GM12891 (cell line): ENCODE data around the gene FBXL17.

Experiments used
- DNase-seq: peaks from one replicate; pipeline ENCODE4 v3.0.0; 2011; ENCODE audit warnings: low spot score; ENCODE audit not compliant: insufficient read length
- FAIRE-seq: peaks from 2 replicates; lab custom pipeline; 2011; peaks lifted over from hg19 to GRCh38; lab: Jason Lieb, UNC
- PAX5 ChIP-seq: IDR thresholded peaks from 2 replicates; pipeline ENCODE4 v1.6.1; 2011; ENCODE audit warnings: low read length, moderate library complexity, mild to moderate bottlenecking; ENCODE audit not compliant: insufficient read depth, severe bottlenecking
- POLR2A ChIP-seq: IDR thresholded peaks from 2 replicates; pipeline ENCODE4 v1.6.1; 2011; ENCODE audit warnings: low read depth, low read length, control low read depth
- POLR2AphosphoS5 ChIP-seq: IDR thresholded peaks from 2 replicates; pipeline ENCODE4 v1.6.1; 2011; ENCODE audit warnings: low read depth, low read length, control low read depth
- POU2F2 ChIP-seq: IDR thresholded peaks from 2 replicates; pipeline ENCODE4 v1.6.1; 2011; ENCODE audit warnings: low read depth, mild to moderate bottlenecking, control low read depth, low read length, moderate library complexity
- SPI1 ChIP-seq: IDR thresholded peaks from 2 replicates; pipeline ENCODE4 v1.6.1; 2011; ENCODE audit warnings: low read depth, low read length, control low read depth
- TAF1 ChIP-seq: IDR thresholded peaks from 2 replicates; pipeline ENCODE4 v1.6.1; 2011; ENCODE audit warnings: low read depth, low read length, control low read depth

Gene FBXL17

GRCh38 chr5:107997338-107997980 lies 384.4 kb downstream of the FBXL17 start:
- DNase-seq (no peak), FAIRE-seq (no peak)
- no peak for TF ChIP-seq SPI1
- no peak for TF ChIP-seq TAF1
- no peak for TF ChIP-seq POU2F2
- no peak for TF ChIP-seq PAX5

- FAIRE-seq = no peak
- no peak for DNase-seq
- TF ChIP-seq TAF1 (no peak), POLR2A (no peak), PAX5 (no peak), SPI1 (no peak), POU2F2 (no peak), POLR2AphosphoS5 (no peak)
Measured at GRCh38 chr5:107993341-107993740, 388.6 kb downstream of the FBXL17 start.

- FAIRE-seq (no peak), DNase-seq (no peak)
- TF ChIP-seq POU2F2 (no peak), PAX5 (no peak), TAF1 (no peak), SPI1 (no peak), POLR2A (no peak), POLR2AphosphoS5 (no peak)
Measured at GRCh38 chr5:107990881-107991810, 390.8 kb downstream of the FBXL17 start.

DNA sequence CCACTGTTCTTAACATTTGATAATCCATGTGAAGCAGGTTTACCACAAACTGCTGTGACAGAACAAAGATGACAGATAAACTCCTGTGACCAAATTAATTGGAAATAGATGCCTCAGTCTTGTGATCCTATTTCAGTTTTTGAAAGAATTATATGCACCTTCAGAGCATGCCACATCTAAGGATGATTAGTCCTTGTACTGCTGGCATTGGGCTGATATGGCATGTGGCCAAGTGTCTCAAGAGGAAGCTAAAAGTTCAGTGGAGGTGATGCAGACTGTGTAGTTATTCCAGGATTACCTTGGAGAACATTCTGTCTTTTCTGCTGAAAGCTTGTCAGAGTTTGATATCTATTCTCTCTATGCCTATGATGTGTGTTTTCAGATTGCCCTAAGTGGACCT lies 396.8 kb downstream of the FBXL17 start:
- DNase-seq (no peak), FAIRE-seq (peak; percentile 62)
- no peak for TF ChIP-seq TAF1
- no peak for TF ChIP-seq POU2F2
- no peak for TF ChIP-seq POLR2AphosphoS5
- no peak for TF ChIP-seq POLR2A
- no peak for TF ChIP-seq PAX5
- no peak for TF ChIP-seq SPI1

GRCh38 chr5:107982703-107983425 lies 399.0 kb downstream of the FBXL17 start:
- FAIRE-seq = no peak
- TF ChIP-seq POU2F2 (no peak), SPI1 (no peak), PAX5 (no peak), TAF1 (no peak), POLR2A (no peak)
- no peak for DNase-seq

GRCh38 chr5:107980923-107981692 lies 400.8 kb downstream of the FBXL17 start:
- FAIRE-seq (no peak), DNase-seq (no peak)
- TF ChIP-seq SPI1 (no peak), POLR2A (no peak), TAF1 (no peak), POU2F2 (no peak), PAX5 (no peak), POLR2AphosphoS5 (no peak)

GRCh38 chr5:107979900-107980299 lies 402.0 kb downstream of the FBXL17 start:
- no peak for DNase-seq
- no peak for FAIRE-seq
- TF ChIP-seq SPI1 (no peak), PAX5 (no peak), POLR2A (no peak), TAF1 (no peak)

- no peak for FAIRE-seq
- TF ChIP-seq POLR2AphosphoS5 (no peak), POLR2A (no peak), PAX5 (no peak), TAF1 (no peak), POU2F2 (no peak)
- DNase-seq = no peak
Measured at GRCh38 chr5:107979291-107979690, 402.6 kb downstream of the FBXL17 start.
